HCT116 (cell line): ENCODE measurements around the gene SHANK1. TPM values are rescaled to one million over a fixed set of nuclear protein-coding genes. Genes with fewer than 3 reads are reported as not detected.

ENCODE experiments used
- ATAC-seq: fragments of 200-7000 bp; cut with Tn5 transposase; 2 replicates; pipeline ENCODE4 v1.9.1; 2020; ENCODE audit warnings: mild to moderate bottlenecking, moderate library complexity
- BruUV-seq: library from RNA; stranded (reverse); fragments of 400-500 nt; replicated peaks from 2 replicates; lab custom pipeline; 2021; lab: Mats Ljungman, UMichigan
- CTCF ChIA-PET: fragments of 300-600 bp; sonication (Branson Sonifier 250); formaldehyde crosslinking; loops from one replicate; lab custom pipeline; 2021; ENCODE audit warnings: antibody characterized with exemption; lab: Charles Lee
- POLR2A ChIA-PET: fragments of 300-600, 350-600 bp; sonication (Branson Sonifier 250); formaldehyde crosslinking; loops from one replicate; lab custom pipeline; 2021; ENCODE audit warnings: antibody characterized with exemption; lab: Charles Lee
- RAD21 ChIA-PET, 2 experiments: fragments of 300-600 bp; sonication (Branson Sonifier 250); formaldehyde crosslinking; loops; one replicate each; lab custom pipeline; 2023; ENCODE audit warnings: low total read pairs in 2 of 2; ENCODE audit not compliant: uncharacterized antibody in 2 of 2, unreplicated experiment in 2 of 2, low non-redundant PET in 1 of 2; lab: Charles Lee
- DNase-seq: peaks from one replicate; pipeline ENCODE4 v3.0.0-alpha.2; 2010; ENCODE audit warnings: low read depth, low spot score
- H2AFZ ChIP-seq: fragments of 200-600 bp; shearing (Covaris generic), sonication (generic); 2 replicates; pipeline ENCODE4 v1.6.1; 2017; ENCODE audit warnings: low read depth, mixed run types, mixed read lengths, antibody characterized with exemption, low read length; ENCODE audit not compliant: poor library complexity, severe bottlenecking
- H3K27ac ChIP-seq: 2 replicates; pipeline ENCODE4 v1.5.1; 2012; ENCODE audit warnings: low read depth, low read length
- H3K27me3 ChIP-seq: fragments of 200-600 bp; sonication (generic); 2 replicates; pipeline ENCODE4 v1.6.1; 2016; ENCODE audit warnings: mixed run types, low read length, mixed read lengths; ENCODE audit not compliant: insufficient read depth
- H3K36me3 ChIP-seq, 2 experiments: fragments of 200-500 bp in 1 of 2; fragments of 200-600 bp in 1 of 2; sonication (Bioruptor generic) in 1 of 2; sonication (generic) in 1 of 2; 2 replicates each; pipeline versions ENCODE4 v1.5.1 to v1.6.1; 2014 to 2016; ENCODE audit warnings: low read length in 2 of 2, inconsistent platforms in 1 of 2, mixed read lengths in 1 of 2, mixed run types in 1 of 2; ENCODE audit not compliant: insufficient read depth in 2 of 2, control insufficient read depth in 1 of 2
- H3K4me1 ChIP-seq, 2 experiments: fragments of 200-600 bp in 1 of 2; sonication (generic) in 1 of 2; 2 replicates each; pipeline versions ENCODE4 v1.5.1 to v1.6.1; 2012 to 2017; ENCODE audit warnings: low read length in 2 of 2, inconsistent platforms in 1 of 2, mild to moderate bottlenecking in 1 of 2, mixed read lengths in 1 of 2, mixed run types in 1 of 2, moderate library complexity in 1 of 2; ENCODE audit not compliant: insufficient read depth in 2 of 2, control insufficient read depth in 1 of 2
- H3K4me2 ChIP-seq: fragments of 200-600 bp; sonication (generic); 2 replicates; pipeline ENCODE4 v1.6.1; 2017; ENCODE audit warnings: mixed run types, low read length, mixed read lengths
- H3K4me3 ChIP-seq, 2 experiments: fragments of 200-600 bp in 1 of 2; sonication (generic) in 1 of 2; replicated peaks in 1 of 2; 2 replicates each; pipeline ENCODE4 v1.5.1; 2011 to 2016; ENCODE audit warnings: low read length in 2 of 2, control low read depth in 1 of 2, low read depth in 1 of 2, mild to moderate bottlenecking in 1 of 2, mixed read lengths in 1 of 2, mixed run types in 1 of 2
- H3K79me2 ChIP-seq: fragments of 200-600 bp; sonication (generic); 2 replicates; pipeline ENCODE4 v1.6.1; 2017; ENCODE audit warnings: mild to moderate bottlenecking, mixed run types, low read length, moderate library complexity, mixed read lengths; ENCODE audit not compliant: insufficient read depth
- H3K9ac ChIP-seq: fragments of 200-600 bp; sonication (generic); 2 replicates; pipeline ENCODE4 v1.6.1; 2016; ENCODE audit warnings: low read length, mixed read lengths
- H3K9me2 ChIP-seq: fragments of 200-600 bp; sonication (generic), shearing (Covaris generic); 2 replicates; pipeline ENCODE4 v1.6.1; 2017; ENCODE audit warnings: mixed run types, mild to moderate bottlenecking, moderate library complexity; ENCODE audit not compliant: insufficient read depth
- H3K9me3 ChIP-seq, 2 experiments: fragments of 200-500 bp in 1 of 2; fragments of 200-600 bp in 1 of 2; sonication (Bioruptor generic) in 1 of 2; sonication (generic) in 1 of 2; 2 replicates each; pipeline ENCODE4 v1.6.1; 2014 to 2017; ENCODE audit warnings: low read length in 2 of 2, mixed read lengths in 2 of 2, inconsistent platforms in 1 of 2, low read depth in 1 of 2, mild to moderate bottlenecking in 1 of 2, mixed run types in 1 of 2, moderate library complexity in 1 of 2; ENCODE audit not compliant: control insufficient read depth in 1 of 2, insufficient read depth in 1 of 2
- H4K20me1 ChIP-seq: fragments of 200-600 bp; sonication (generic), shearing (Covaris generic); 2 replicates; pipeline ENCODE4 v1.6.1; 2017; ENCODE audit warnings: mixed run types, mild to moderate bottlenecking, moderate library complexity; ENCODE audit not compliant: insufficient read depth
- CBX3 ChIP-seq: IDR thresholded peaks from 2 replicates; pipeline ENCODE4 v1.6.1; 2012; ENCODE audit warnings: low read depth
- CEBPB ChIP-seq: IDR thresholded peaks from 2 replicates; pipeline ENCODE4 v1.6.1; 2012; ENCODE audit warnings: low read depth
- EZH2 ChIP-seq: fragments of 200-600 bp; sonication (generic); IDR thresholded peaks from 2 replicates; pipeline ENCODE4 v1.6.1; 2017; ENCODE audit warnings: antibody characterized with exemption, mixed run types
- POLR2A ChIP-seq: IDR thresholded peaks from 2 replicates; pipeline ENCODE4 v1.7.0; 2011; ENCODE audit warnings: borderline replicate concordance; ENCODE audit not compliant: insufficient read depth, insufficient read length; ENCODE audit errors: extremely low read depth
- SIN3A ChIP-seq: IDR thresholded peaks from 2 replicates; pipeline ENCODE4 v1.6.1; 2012; ENCODE audit warnings: low read depth
- SP1 ChIP-seq: IDR thresholded peaks from 2 replicates; pipeline ENCODE4 v1.6.1; 2012; ENCODE audit warnings: low read depth
- TCF7L2 ChIP-seq: IDR thresholded peaks from 2 replicates; pipeline ENCODE4 v1.7.0; 2011; ENCODE audit warnings: borderline replicate concordance, inconsistent platforms; ENCODE audit not compliant: insufficient read depth, insufficient read length; ENCODE audit errors: extremely low read depth
- YY1 ChIP-seq: IDR thresholded peaks from 2 replicates; pipeline ENCODE4 v1.6.1; 2011; ENCODE audit warnings: low read length, low read depth, moderate library complexity, mild to moderate bottlenecking; ENCODE audit not compliant: insufficient replicate concordance; ENCODE audit errors: extremely low read depth
- intact Hi-C: fragments of 100-400 bp; cut with micrococcal nuclease; formaldehyde crosslinking; loops from 2 replicates; pipeline ENCODE4 v1.10.0; 2022
- total RNA-seq: library from RNA; stranded (reverse); gene quantifications from one replicate; pipeline ENCODE4 v1.2.1, GENCODE V29; 2021; ENCODE audit not compliant: unreplicated experiment
- TF ChIP-seq, protein P1 (sequence below): IDR thresholded peaks from 2 replicates; pipeline ENCODE4 v1.6.1; 2012
- TF ChIP-seq, protein P2 (sequence below): IDR thresholded peaks from 2 replicates; pipeline ENCODE4 v1.6.1; 2012; ENCODE audit warnings: low read depth

SHANK1 gene
- total RNA-seq, 1 experiment from 2014 or later: 3.0 TPM

DNA sequence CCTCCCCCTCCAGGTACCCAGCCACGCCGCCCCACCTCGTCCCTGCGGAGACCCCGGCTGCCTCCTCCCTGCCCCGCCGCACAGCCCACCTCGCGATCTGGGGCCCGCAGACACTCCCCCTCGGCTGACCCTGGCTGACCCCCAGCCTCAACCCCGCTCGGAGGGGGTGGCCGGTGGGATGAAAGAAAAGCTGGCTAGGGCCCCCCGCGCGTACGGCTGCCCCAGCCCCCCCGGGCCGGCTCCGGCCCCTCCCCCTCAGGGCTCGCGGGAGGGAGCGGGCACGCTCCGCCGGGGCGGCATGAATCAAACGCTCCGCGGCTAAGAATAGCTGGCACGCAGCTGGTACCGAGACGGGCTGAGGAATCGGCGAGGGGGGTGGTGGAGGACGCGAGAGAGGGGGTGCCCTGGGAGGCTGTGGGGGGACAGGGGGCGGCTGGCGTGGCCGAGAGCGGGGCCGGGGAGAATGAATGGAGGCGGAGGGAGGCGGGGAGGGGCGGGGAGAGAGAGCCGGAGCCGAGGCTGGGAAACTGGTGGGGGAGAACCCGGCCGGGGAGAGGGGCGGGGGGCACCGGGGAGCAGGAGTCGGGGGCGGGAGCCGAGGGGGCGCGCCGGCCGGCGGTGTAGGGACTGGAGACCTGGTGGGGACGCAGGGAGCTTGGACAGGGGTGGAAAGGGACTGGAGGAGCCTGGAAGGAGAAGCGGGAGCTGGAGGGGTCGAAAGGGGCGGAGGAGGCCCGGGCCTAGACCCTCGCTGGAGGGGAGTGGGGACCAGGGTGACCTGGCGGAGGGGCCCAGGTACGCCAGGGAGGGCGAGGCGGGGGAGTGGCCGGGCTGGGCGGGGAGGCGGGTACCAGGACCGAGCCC, 1.1 kb downstream of the SHANK1 start:
- H3K4me2 ChIP-seq: peak overlapping the region; percentile 81

DNA sequence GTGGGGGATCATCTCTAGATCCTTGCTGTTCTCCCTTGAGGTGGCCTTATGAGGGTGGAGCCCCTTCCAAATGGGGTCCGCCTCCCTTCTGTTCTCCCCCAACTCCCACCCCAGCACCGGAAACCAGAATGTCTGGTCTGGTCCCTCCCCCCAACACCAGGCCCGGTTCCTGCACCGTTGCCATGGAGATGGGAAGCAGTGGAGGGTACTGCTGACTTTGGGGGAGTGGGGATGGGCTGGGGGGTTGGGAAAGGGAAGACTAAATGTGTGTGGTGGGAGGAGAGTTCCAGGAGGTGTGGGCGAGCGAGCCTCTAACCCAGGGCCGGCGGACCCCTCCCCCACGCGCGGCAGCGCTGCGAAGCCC, 1.7 kb downstream of the SHANK1 start:
- RAD21 ChIA-PET: no interaction called here
- peak overlapping the region; percentile 81; the same call in 1 of the 2 replicates for H3K4me2 ChIP-seq
- no peaks in the 10 kb centered on the region for H3K27me3 ChIP-seq

More for the DNA sequence above, 1.1 kb downstream of the SHANK1 start:
- ATAC-seq (peak; percentile 60), DNase-seq (no peak)
- H3K9me2 ChIP-seq: no peaks in the 10 kb centered on the region
- H3K79me2 ChIP-seq: no peaks in the 10 kb centered on the region
- RAD21 ChIA-PET: interaction anchor here in 1 of 2 experiments (0.6 kb wide), 1 partner anchor 61 kb away, joined by 3 read pairs; no protein-coding TSS in a partner anchor
- no peaks in the 10 kb centered on the region for H3K27me3 ChIP-seq
- no TSS peak for BruUV-seq
- no peaks in the 10 kb centered on the region for H4K20me1 ChIP-seq
- no peaks in the 10 kb centered on the region for H3K36me3 ChIP-seq
- H3K4me1 ChIP-seq: peaks cover 6 to 30% of the 10 kb centered on the region in 2 experiments; a peak in 3 of 4 replicates
- H3K9me3 ChIP-seq: no peaks in the 10 kb centered on the region
- POLR2A ChIA-PET: no interaction called here
- intact Hi-C loops: no loop called here
- H2AFZ ChIP-seq: no peak overlapping the region
- CTCF ChIA-PET: no interaction called here
- H3K27ac ChIP-seq: no peak overlapping the region
- peak overlapping the region; percentile 36; the same call in 1 of the 2 replicates for H3K9ac ChIP-seq
- TF ChIP-seq TCF7L2: peak; percentile 87
- no peak for TF ChIP-seq YY1
- no peak for TF ChIP-seq EZH2
- no peak for TF ChIP-seq CEBPB
- peak overlapping the region; percentile 44 to 54 for H3K4me3 ChIP-seq

More for the DNA sequence above, 1.7 kb downstream of the SHANK1 start:
- DNase-seq (no peak), ATAC-seq (no peak)
- intact Hi-C loops: no loop called here
- Histone ChIP-seq H4K20me1 (no peaks in the 10 kb centered on the region), H3K4me3 (0 out of 4 replicates have a peak overlapping the region, but pooled peaks of 1 of the 2 experiments have one; percentile 54), H3K36me3 (no peaks in the 10 kb centered on the region), H3K79me2 (no peaks in the 10 kb centered on the region), H3K9me3 (no peaks in the 10 kb centered on the region), H3K9me2 (no peaks in the 10 kb centered on the region), H3K9ac (no peak overlapping the region), H3K27ac (no peak overlapping the region), H3K4me1 (peaks cover 6 to 30% of the 10 kb centered on the region in 2 experiments; a peak in 3 of 4 replicates), H2AFZ (no peak overlapping the region)
- CTCF ChIA-PET: interaction anchor here (1.2 kb wide), 1 partner anchor 14 kb away, joined by 3 read pairs; no protein-coding TSS in a partner anchor
- BruUV-seq: no TSS peak
- POLR2A ChIA-PET: no interaction called here
- TF ChIP-seq SP1 (no peak), CEBPB (no peak), SIN3A (no peak), POLR2A (no peak), YY1 (no peak), CBX3 (no peak)
- TF ChIP-seq, protein P1, sequence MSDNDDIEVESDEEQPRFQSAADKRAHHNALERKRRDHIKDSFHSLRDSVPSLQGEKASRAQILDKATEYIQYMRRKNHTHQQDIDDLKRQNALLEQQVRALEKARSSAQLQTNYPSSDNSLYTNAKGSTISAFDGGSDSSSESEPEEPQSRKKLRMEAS: no peak
- TF ChIP-seq, protein P2, sequence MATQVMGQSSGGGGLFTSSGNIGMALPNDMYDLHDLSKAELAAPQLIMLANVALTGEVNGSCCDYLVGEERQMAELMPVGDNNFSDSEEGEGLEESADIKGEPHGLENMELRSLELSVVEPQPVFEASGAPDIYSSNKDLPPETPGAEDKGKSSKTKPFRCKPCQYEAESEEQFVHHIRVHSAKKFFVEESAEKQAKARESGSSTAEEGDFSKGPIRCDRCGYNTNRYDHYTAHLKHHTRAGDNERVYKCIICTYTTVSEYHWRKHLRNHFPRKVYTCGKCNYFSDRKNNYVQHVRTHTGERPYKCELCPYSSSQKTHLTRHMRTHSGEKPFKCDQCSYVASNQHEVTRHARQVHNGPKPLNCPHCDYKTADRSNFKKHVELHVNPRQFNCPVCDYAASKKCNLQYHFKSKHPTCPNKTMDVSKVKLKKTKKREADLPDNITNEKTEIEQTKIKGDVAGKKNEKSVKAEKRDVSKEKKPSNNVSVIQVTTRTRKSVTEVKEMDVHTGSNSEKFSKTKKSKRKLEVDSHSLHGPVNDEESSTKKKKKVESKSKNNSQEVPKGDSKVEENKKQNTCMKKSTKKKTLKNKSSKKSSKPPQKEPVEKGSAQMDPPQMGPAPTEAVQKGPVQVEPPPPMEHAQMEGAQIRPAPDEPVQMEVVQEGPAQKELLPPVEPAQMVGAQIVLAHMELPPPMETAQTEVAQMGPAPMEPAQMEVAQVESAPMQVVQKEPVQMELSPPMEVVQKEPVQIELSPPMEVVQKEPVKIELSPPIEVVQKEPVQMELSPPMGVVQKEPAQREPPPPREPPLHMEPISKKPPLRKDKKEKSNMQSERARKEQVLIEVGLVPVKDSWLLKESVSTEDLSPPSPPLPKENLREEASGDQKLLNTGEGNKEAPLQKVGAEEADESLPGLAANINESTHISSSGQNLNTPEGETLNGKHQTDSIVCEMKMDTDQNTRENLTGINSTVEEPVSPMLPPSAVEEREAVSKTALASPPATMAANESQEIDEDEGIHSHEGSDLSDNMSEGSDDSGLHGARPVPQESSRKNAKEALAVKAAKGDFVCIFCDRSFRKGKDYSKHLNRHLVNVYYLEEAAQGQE: no peak
